DND-41 (cell line): ENCODE results near the gene BRD3.

Experiments used
- ATAC-seq: fragments of 200-7000 bp; cut with Tn5 transposase; 3 replicates; pipeline ENCODE4 v1.9.1; 2021; ENCODE audit warnings: low read depth; ENCODE audit not compliant: insufficient read depth
- DNase-seq: peaks from one replicate; pipeline ENCODE4 v3.0.0-alpha.2; 2020
- H2AFZ ChIP-seq: 2 replicates; pipeline ENCODE4 v1.6.0; 2012; ENCODE audit warnings: low read depth, low read length
- H3K27ac ChIP-seq: 2 replicates; pipeline ENCODE4 v1.5.1; 2012; ENCODE audit warnings: low read length, inconsistent platforms
- H3K27me3 ChIP-seq: fragments of 200-600 bp; sonication (generic); 2 replicates; pipeline ENCODE4 v1.6.0; 2012; ENCODE audit warnings: low read length, mild to moderate bottlenecking, inconsistent platforms; ENCODE audit not compliant: insufficient read depth, poor library complexity
- H3K36me3 ChIP-seq: 2 replicates; pipeline ENCODE4 v1.5.1; 2012; ENCODE audit warnings: low read length, inconsistent platforms; ENCODE audit not compliant: insufficient read depth
- H3K4me1 ChIP-seq: 2 replicates; pipeline ENCODE4 v1.5.1; 2012; ENCODE audit warnings: mild to moderate bottlenecking, low read length; ENCODE audit not compliant: insufficient read depth
- H3K4me2 ChIP-seq: 2 replicates; pipeline ENCODE4 v1.6.0; 2012; ENCODE audit warnings: mild to moderate bottlenecking, moderate library complexity, low read length, inconsistent platforms; ENCODE audit not compliant: insufficient read depth
- H3K4me3 ChIP-seq, 2 experiments: fragments of 200-600 bp in 1 of 2; shearing (Covaris generic) in 1 of 2; 2 replicates each; pipeline ENCODE4 v1.5.1; 2012 to 2016; ENCODE audit warnings: inconsistent platforms in 2 of 2, low read length in 2 of 2, mild to moderate bottlenecking in 2 of 2, low read depth in 1 of 2, moderate library complexity in 1 of 2
- H3K79me2 ChIP-seq: 2 replicates; pipeline ENCODE4 v1.6.0; 2012; ENCODE audit warnings: low read length, inconsistent platforms; ENCODE audit not compliant: insufficient read depth
- H3K9ac ChIP-seq: 2 replicates; pipeline ENCODE4 v1.6.0; 2012; ENCODE audit warnings: low read depth, mild to moderate bottlenecking, inconsistent platforms, low read length, moderate library complexity
- H3K9me3 ChIP-seq: 2 replicates; pipeline ENCODE4 v1.5.1; 2012; ENCODE audit warnings: low read length, moderate library complexity, mild to moderate bottlenecking, inconsistent platforms; ENCODE audit not compliant: insufficient read depth, severe bottlenecking
- H4K20me1 ChIP-seq: 2 replicates; pipeline ENCODE4 v1.6.0; 2012; ENCODE audit warnings: low read length; ENCODE audit not compliant: insufficient read depth
- CTCF ChIP-seq: IDR thresholded peaks from 2 replicates; pipeline ENCODE4 v1.5.1; 2012; ENCODE audit warnings: borderline replicate concordance, low read length, moderate library complexity, mild to moderate bottlenecking; ENCODE audit not compliant: poor library complexity, severe bottlenecking; ENCODE audit errors: extremely low read depth
- EZH2 ChIP-seq: IDR thresholded peaks from 3 replicates; pipeline ENCODE4 v1.6.1; 2012; ENCODE audit warnings: borderline replicate concordance, low read depth, mild to moderate bottlenecking, moderate library complexity, low read length, inconsistent platforms; ENCODE audit not compliant: severe bottlenecking

The BRD3 gene

DNA sequence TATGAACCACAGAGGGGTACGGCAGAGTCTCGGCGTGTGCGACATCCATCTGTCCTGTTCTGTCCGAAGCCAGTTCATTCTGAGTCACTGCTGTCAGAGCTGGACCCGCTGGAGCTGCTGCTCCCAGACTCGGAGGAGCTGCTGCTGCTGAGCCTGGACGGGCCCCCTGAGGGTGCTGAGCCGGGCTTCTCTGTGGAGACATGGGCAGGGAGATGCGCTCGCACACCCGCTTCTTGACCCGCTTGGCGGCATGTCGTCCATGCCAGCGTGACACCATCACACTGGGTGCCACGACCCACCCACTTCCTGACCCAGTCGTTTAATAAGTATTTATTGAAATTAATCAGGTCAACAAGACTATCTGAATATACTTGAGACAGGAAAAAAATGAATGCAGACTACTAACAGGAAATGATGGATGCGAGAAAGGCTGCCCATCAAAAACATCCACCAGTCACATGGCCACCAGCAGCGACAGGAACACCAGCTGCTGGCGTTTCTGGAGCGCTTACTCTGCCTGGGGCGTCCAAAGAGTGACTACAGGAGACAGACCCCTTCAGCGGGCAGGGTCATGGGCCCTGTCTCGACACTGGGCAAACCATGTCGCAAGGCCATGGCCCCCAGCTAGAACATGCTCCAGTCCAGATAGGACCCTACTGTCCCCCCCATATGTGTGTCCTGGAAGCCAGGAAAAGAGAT is 34.2 kb downstream of the BRD3 start:
- Histone ChIP-seq H2AFZ (no peak overlapping the region), H3K4me2 (no peak overlapping the region), H3K4me3 (no peak overlapping the region), H4K20me1 (peaks cover 14% of the 10 kb centered on the region), H3K9me3 (no peaks in the 10 kb centered on the region), H3K27ac (no peak overlapping the region), H3K36me3 (peaks cover 61% of the 10 kb centered on the region), H3K27me3 (no peaks in the 10 kb centered on the region), H3K9ac (no peak overlapping the region), H3K4me1 (no peaks in the 10 kb centered on the region), H3K79me2 (no peaks in the 10 kb centered on the region)
- no peak for ATAC-seq
- DNase-seq = no peak
- TF ChIP-seq CTCF (no peak), EZH2 (no peak)

DNA sequence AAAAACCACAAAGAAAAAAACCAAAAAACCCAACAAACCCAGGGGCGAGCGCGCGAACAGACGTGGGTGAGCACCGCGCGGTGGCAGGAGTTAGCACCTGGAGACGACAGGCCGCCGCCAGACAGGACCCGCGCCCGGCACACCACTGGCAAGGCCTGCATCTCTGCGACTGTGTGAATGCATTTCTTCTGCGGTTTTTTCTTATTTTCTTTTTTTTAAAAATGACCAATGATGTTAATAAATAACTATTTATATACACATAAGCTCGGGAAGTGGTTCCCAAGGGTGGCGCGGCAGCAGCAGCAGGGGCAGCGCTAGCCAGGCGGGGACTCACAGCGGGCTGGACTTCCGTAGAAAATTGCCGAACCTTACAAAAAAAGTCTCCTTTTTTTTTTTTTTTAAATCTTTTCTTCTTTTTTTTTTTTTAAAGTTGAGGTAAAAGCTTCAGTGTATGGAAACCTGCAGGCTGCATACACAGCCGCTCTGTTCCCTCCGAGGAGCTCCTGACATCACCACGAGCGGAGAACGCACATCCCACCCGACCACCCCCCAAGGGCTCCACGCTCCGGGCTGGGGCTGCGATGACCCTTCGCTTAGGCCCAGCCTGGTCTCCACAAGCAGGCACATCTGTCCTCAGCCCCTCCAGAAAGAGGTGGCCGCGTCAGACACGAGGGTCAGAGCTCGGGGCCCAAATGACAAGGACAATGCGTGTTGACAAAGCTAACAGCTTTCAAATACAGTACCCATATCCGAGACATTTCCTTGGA is 35.2 kb downstream of the BRD3 start:
- Histone ChIP-seq H3K79me2 (no peaks in the 10 kb centered on the region), H3K4me2 (no peak overlapping the region), H3K4me1 (no peaks in the 10 kb centered on the region), H2AFZ (no peak overlapping the region), H4K20me1 (peaks cover 14% of the 10 kb centered on the region), H3K27me3 (no peaks in the 10 kb centered on the region), H3K27ac (no peak overlapping the region), H3K9me3 (no peaks in the 10 kb centered on the region), H3K4me3 (no peak overlapping the region), H3K36me3 (peaks cover 55% of the 10 kb centered on the region), H3K9ac (no peak overlapping the region)
- no peak for DNase-seq
- no peak for ATAC-seq
- TF ChIP-seq CTCF = no peak
- no peak for TF ChIP-seq EZH2

DNA sequence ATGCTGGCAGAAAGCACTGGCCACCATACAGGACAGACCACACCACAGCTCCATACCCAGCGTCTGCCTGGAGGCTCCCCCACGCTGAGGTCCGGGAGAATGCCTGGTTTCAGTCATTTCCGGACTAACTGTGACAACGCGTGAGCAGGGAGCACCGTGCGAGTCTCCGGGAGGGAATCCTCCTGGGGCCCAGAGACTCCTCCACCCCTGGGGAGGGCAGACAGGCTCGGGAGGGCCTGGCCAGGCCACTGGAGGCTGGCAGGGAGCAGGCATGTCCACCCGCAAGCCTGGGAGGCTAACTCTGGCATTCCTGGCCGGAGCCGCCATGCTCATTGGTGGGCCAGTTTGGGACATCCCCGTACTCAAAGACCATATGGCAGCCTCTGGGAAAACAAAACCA is 36.0 kb downstream of the BRD3 start:
- ATAC-seq = no peak
- no peak overlapping the region for H3K9ac ChIP-seq

More for the DNA sequence above, 36.0 kb downstream of the BRD3 start:
- peaks cover under 1% of the 10 kb centered on the region; the same call in 1 of the 2 replicates for H3K4me1 ChIP-seq
- no peak for TF ChIP-seq CTCF
- no peak for TF ChIP-seq EZH2
- H4K20me1 ChIP-seq = peaks cover 14% of the 10 kb centered on the region
- no peak for DNase-seq
- no peaks in the 10 kb centered on the region for H3K9me3 ChIP-seq
- no peak overlapping the region for H3K4me3 ChIP-seq
- H3K79me2 ChIP-seq = no peaks in the 10 kb centered on the region
- H3K36me3 ChIP-seq = peaks cover 55% of the 10 kb centered on the region
- H3K27ac ChIP-seq = no peak overlapping the region
- no peaks in the 10 kb centered on the region for H3K27me3 ChIP-seq
- no peak overlapping the region for H3K4me2 ChIP-seq
- H2AFZ ChIP-seq = no peak overlapping the region
